Measurements from ENCODE around the gene PKNOX2.

PKNOX2 gene

GRCh38 chr11:125239585-125240560, 75.3 kb downstream of the PKNOX2 start:
- DNase-seq: no peak

- DNase-seq: no peak
These were observed 76.6 kb downstream of the PKNOX2 start for GRCh38 chr11:125241104-125241503.

GRCh38 chr11:125242141-125242775, 77.7 kb downstream of the PKNOX2 start:
- DNase-seq: no peak

GRCh38 chr11:125244166-125244565, 79.6 kb downstream of the PKNOX2 start:
- DNase-seq: no peak

- DNase-seq: no peak
These were observed 80.7 kb downstream of the PKNOX2 start for GRCh38 chr11:125245299-125245698.

GRCh38 chr11:125247431-125247830, 82.9 kb downstream of the PKNOX2 start:
- no peak for DNase-seq

- no peak for DNase-seq
These were observed 86.0 kb downstream of the PKNOX2 start for GRCh38 chr11:125250318-125251213.

- no peak for DNase-seq
These were observed 86.6 kb downstream of the PKNOX2 start for GRCh38 chr11:125251214-125251545.

GRCh38 chr11:125251956-125252355, 87.4 kb downstream of the PKNOX2 start:
- DNase-seq: no peak

- DNase-seq: no peak
These were observed 88.7 kb downstream of the PKNOX2 start for GRCh38 chr11:125253289-125253688.

- DNase-seq: no peak
These were observed 89.4 kb downstream of the PKNOX2 start for GRCh38 chr11:125253795-125254525.

- DNase-seq: no peak
These were observed 92.1 kb downstream of the PKNOX2 start for GRCh38 chr11:125256541-125257189.

- DNase-seq: no peak
These were observed 92.6 kb downstream of the PKNOX2 start for GRCh38 chr11:125257190-125257579.

GRCh38 chr11:125257751-125258150, 93.2 kb downstream of the PKNOX2 start:
- DNase-seq: no peak

GRCh38 chr11:125258291-125259032, 93.9 kb downstream of the PKNOX2 start:
- no peak for DNase-seq

GRCh38 chr11:125261588-125261987, 97.0 kb downstream of the PKNOX2 start:
- no peak for DNase-seq

GRCh38 chr11:125262194-125262829, 97.8 kb downstream of the PKNOX2 start:
- no peak for DNase-seq

GRCh38 chr11:125262830-125263218, 98.3 kb downstream of the PKNOX2 start:
- no peak for DNase-seq

- no peak for DNase-seq
These were observed 98.8 kb downstream of the PKNOX2 start for GRCh38 chr11:125263268-125263790.

All from T-helper 1 cell (primary cell).